HG03469 (cell line): ENCODE results near the gene STYXL2.

ENCODE experiments used
- ATAC-seq: cut with Tn5 transposase; IDR thresholded peaks from one replicate; pipeline ENCODE4 v1.9.1; 2021; ENCODE audit warnings: mild to moderate bottlenecking, moderate library complexity, moderate number of reproducible peaks; ENCODE audit not compliant: unreplicated experiment

Gene STYXL2

GRCh38 chr1:167077128-167077867, 16.6 kb upstream of the STYXL2 start:
- no peak for ATAC-seq

- no peak for ATAC-seq
These were observed 16.0 kb upstream of the STYXL2 start for GRCh38 chr1:167077868-167078210.

- no peak for ATAC-seq
These were observed 12.2 kb upstream of the STYXL2 start for GRCh38 chr1:167081594-167082156.

- no peak for ATAC-seq
These were observed 11.3 kb upstream of the STYXL2 start for GRCh38 chr1:167082511-167083027.

- no peak for ATAC-seq
These were observed 10.7 kb upstream of the STYXL2 start for GRCh38 chr1:167083066-167083665.

- no peak for ATAC-seq
These were observed 10.0 kb upstream of the STYXL2 start for GRCh38 chr1:167083871-167084270.

- ATAC-seq = no peak
These were observed 9.1 kb upstream of the STYXL2 start for GRCh38 chr1:167084757-167085156.

GRCh38 chr1:167086033-167086432, 7.8 kb upstream of the STYXL2 start:
- no peak for ATAC-seq

GRCh38 chr1:167086768-167087167, 7.1 kb upstream of the STYXL2 start:
- no peak for ATAC-seq

- ATAC-seq = no peak
These were observed 5.0 kb upstream of the STYXL2 start for GRCh38 chr1:167088746-167089417.

- no peak for ATAC-seq
These were observed 3.9 kb upstream of the STYXL2 start for GRCh38 chr1:167089939-167090313.

GRCh38 chr1:167090314-167090942, 3.4 kb upstream of the STYXL2 start, which contains the start of gene GPA33:
GPA33 (minus strand) TSS chr1:167090377; CDS start chr1:167090287, 90 bp downstream.
- ATAC-seq = peak; percentile 57

GRCh38 chr1:167092653-167093052, 1.2 kb upstream of the STYXL2 start:
- ATAC-seq = no peak

GRCh38 chr1:167094690-167095089, 815 bp downstream of the STYXL2 start:
- no peak for ATAC-seq

GRCh38 chr1:167095368-167095767, 1.5 kb downstream of the STYXL2 start:
- no peak for ATAC-seq

GRCh38 chr1:167099851-167100250, 6.0 kb downstream of the STYXL2 start:
- no peak for ATAC-seq

- ATAC-seq = no peak
These were observed 6.9 kb downstream of the STYXL2 start for GRCh38 chr1:167100730-167101129.

- no peak for ATAC-seq
These were observed 7.9 kb downstream of the STYXL2 start for GRCh38 chr1:167101754-167102153.

GRCh38 chr1:167102906-167103573, 9.2 kb downstream of the STYXL2 start:
- no peak for ATAC-seq

- ATAC-seq = no peak
These were observed 10.4 kb downstream of the STYXL2 start for GRCh38 chr1:167104256-167104633.
